Spleen (tissue), 11 donors: ENCODE results near the gene STX18. TPM values are rescaled to one million over a fixed set of nuclear protein-coding genes. Genes with fewer than 3 reads are reported as not detected.

Experiments
- DNase-seq: peaks from one replicate; pipeline ENCODE4 v3.0.0-alpha.2; 2020
- H3K27ac ChIP-seq, 8 donors: fragments of 200-600 bp; sonication (generic) in 7 of 8; 1 replicate in 4 of 8; 2 replicates in 4 of 8; pipeline versions ENCODE4 v1.5.0 to v1.8.0; 2016 to 2021; ENCODE audit warnings: inconsistent platforms in 4 of 8, mild to moderate bottlenecking in 4 of 8, moderate library complexity in 1 of 8
- H3K27me3 ChIP-seq, 7 donors: fragments of 200-600 bp; sonication (generic) in 6 of 7; replicated peaks in 1 of 7; 1 replicate in 4 of 7; 2 replicates in 3 of 7; pipeline versions ENCODE4 v1.5.0 to v1.8.0; 2016 to 2021; ENCODE audit warnings: inconsistent platforms in 3 of 7, mild to moderate bottlenecking in 1 of 7
- H3K36me3 ChIP-seq, 6 donors: fragments of 200-600 bp; sonication (generic) in 5 of 6; 1 replicate in 4 of 6; 2 replicates in 2 of 6; pipeline versions ENCODE4 v1.5.0 to v1.8.0; 2016 to 2021; ENCODE audit warnings: inconsistent platforms in 2 of 6
- H3K4me1 ChIP-seq, 6 donors: fragments of 200-600 bp; sonication (generic) in 5 of 6; 1 replicate in 3 of 6; 2 replicates in 3 of 6; pipeline versions ENCODE4 v1.5.0 to v1.8.0; 2016 to 2021; ENCODE audit warnings: inconsistent platforms in 3 of 6
- H3K4me3 ChIP-seq, 8 donors: fragments of 200-600 bp; sonication (generic) in 7 of 8; 1 replicate in 4 of 8; 2 replicates in 4 of 8; pipeline versions ENCODE4 v1.5.0 to v1.8.0; 2016 to 2021; ENCODE audit warnings: inconsistent platforms in 4 of 8, mild to moderate bottlenecking in 4 of 8, moderate library complexity in 2 of 8
- H3K9me3 ChIP-seq, 8 donors: fragments of 200-600 bp; sonication (generic) in 7 of 8; 1 replicate in 4 of 8; 2 replicates in 4 of 8; pipeline versions ENCODE4 v1.5.0 to v1.8.0; 2016 to 2021; ENCODE audit warnings: inconsistent platforms in 4 of 8
- CTCF ChIP-seq, 11 experiments: fragments of 200-600 bp in 7 of 11; fragments of 450-650 bp in 4 of 11; sonication (generic) in 4 of 11; IDR thresholded peaks in 8 of 11; conservative IDR thresholded peaks in 3 of 11; 1 replicate in 7 of 11; 2 replicates in 4 of 11; pipeline versions ENCODE4 v1.4.0 to v1.8.0; 2016 to 2021; ENCODE audit warnings: antibody characterized with exemption in 11 of 11, inconsistent platforms in 4 of 11, mild to moderate bottlenecking in 1 of 11
- POLR2A ChIP-seq, 3 donors: fragments of 450-650 bp; IDR thresholded peaks; one replicate each; pipeline ENCODE4 v1.5.1; 2017; ENCODE audit warnings: antibody characterized with exemption in 3 of 3, mild to moderate bottlenecking in 1 of 3
- POLR2AphosphoS5 ChIP-seq, 3 donors: sonication (generic); formaldehyde crosslinking; IDR thresholded peaks; one replicate each; pipeline ENCODE4 v1.5.1; 2017; ENCODE audit warnings: antibody characterized with exemption in 3 of 3
- WGBS, 5 donors: extraction: QIAGEN DNeasy Blood & Tissue Kit in 3 of 5; methylation state at CpG; one replicate each; pipeline versions ENCODE4 v1.1.5 to v1.1.7; 2013 to 2018; 5-methylcytosine and 5-hydroxymethylcytosine counted together
- intact Hi-C: fragments of 100-400 bp; cut with DNase I; formaldehyde crosslinking; loops from one replicate; pipeline ENCODE4 v1.15.0; 2023; ENCODE audit warnings: low total_unique reads
- polyA plus RNA-seq, 3 donors: library from polyadenylated mRNA; stranded (reverse); fragments of 200-250 nt; gene quantifications; one replicate each; pipeline ENCODE4 v1.2.1, GENCODE V29; 2013
- total RNA-seq, 7 donors: library from RNA; depleted of rRNA in 3 of 7; stranded (reverse); fragments of >200 nt in 3 of 7; fragmentation: NEBNext Ultra II Directional in 4 of 7; extraction: Animal tissue kit (Norgen Biotek cat#: 25700) in 4 of 7; gene quantifications; one replicate each; pipeline versions ENCODE4 v1.1.0 to v1.2.1, GENCODE V29; 2016 to 2021
- donor health status: healthy with polysubstance abuse.
- donor health status: DM: no; HTN: no; CAD: no; lungs with moderate emphysema.
- donor health status: DM: no; HTN: no; CAD: no.
- donor health status: Bipolar disorder and iron deficiency.
- donor health status: healthy.
- donor health status: DM: no; HTN: no; CAD: no.
- donor health status: DM: yes; HTN: yes; CAD: no.

The STX18 gene
- total and polyA plus RNA-seq, 10 donors: 19.0 to 45.8 (median 29.8) TPM

GRCh38 chr4:4377732-4378460, 164.0 kb downstream of the STX18 start:
- intact Hi-C loops: no loop called here
- TF ChIP-seq CTCF (IDR thresholded peaks at IDR 0.05 in 8 of 11, conservative IDR thresholded peaks at IDR 0.05 in 3 of 11) (no peak), POLR2A (IDR thresholded peaks at IDR 0.05) (no peak), POLR2AphosphoS5 (IDR thresholded peaks at IDR 0.05) (no peak)
- no peaks in the 10 kb centered on the region for H3K4me1 ChIP-seq
- H3K4me3 ChIP-seq: no peak overlapping the region
- peaks cover 0 to 11% (median 6%) of the 10 kb centered on the region in 8 donors for H3K9me3 ChIP-seq
- peaks cover 0 to 63% (median 0%) of the 10 kb centered on the region in 7 donors for H3K27me3 ChIP-seq
- H3K36me3 ChIP-seq: no peaks in the 10 kb centered on the region
- WGBS, 5 donors: 84 to 91% (median 88%) methylated on average over 23 of the region's 23 CpGs
- no peak for DNase-seq
- no peak overlapping the region for H3K27ac ChIP-seq

GRCh38 chr4:4377191-4377590, 164.7 kb downstream of the STX18 start:
- no peaks in the 10 kb centered on the region for H3K36me3 ChIP-seq
- peaks cover 0 to 63% (median 0%) of the 10 kb centered on the region in 7 donors for H3K27me3 ChIP-seq
- no peaks in the 10 kb centered on the region for H3K4me1 ChIP-seq
- no peak overlapping the region for H3K4me3 ChIP-seq
- WGBS, 5 donors: 83 to 93% (median 87%) methylated on average over 12 of the region's 12 CpGs
- intact Hi-C loops: no loop called here
- no peak for DNase-seq
- H3K27ac ChIP-seq: no peak overlapping the region
- TF ChIP-seq CTCF (IDR thresholded peaks at IDR 0.05 in 8 of 11, conservative IDR thresholded peaks at IDR 0.05 in 3 of 11): no peak
- no peak for TF ChIP-seq POLR2A (IDR thresholded peaks at IDR 0.05)
- no peak for TF ChIP-seq POLR2AphosphoS5 (IDR thresholded peaks at IDR 0.05)
- H3K9me3 ChIP-seq: peaks cover 0 to 11% (median 6%) of the 10 kb centered on the region in 8 donors

GRCh38 chr4:4376074-4376473, 165.8 kb downstream of the STX18 start:
- Histone ChIP-seq H3K4me1 (no peaks in the 10 kb centered on the region), H3K9me3 (peaks cover 0 to 11% (median 6%) of the 10 kb centered on the region in 8 donors), H3K4me3 (no peak overlapping the region), H3K27me3 (peaks cover 0 to 64% (median 0%) of the 10 kb centered on the region in 7 donors), H3K27ac (no peak overlapping the region), H3K36me3 (no peaks in the 10 kb centered on the region)
- no peak for TF ChIP-seq POLR2A (IDR thresholded peaks at IDR 0.05)
- TF ChIP-seq POLR2AphosphoS5 (IDR thresholded peaks at IDR 0.05): no peak
- TF ChIP-seq CTCF (IDR thresholded peaks at IDR 0.05 in 8 of 11, conservative IDR thresholded peaks at IDR 0.05 in 3 of 11): no peak
- no peak for DNase-seq
- intact Hi-C loops: no loop called here
- WGBS, 5 donors: 73 to 83% (median 76%) methylated on average over 4 of the region's 4 CpGs

GRCh38 chr4:4374388-4375098, 167.3 kb downstream of the STX18 start:
- H3K27ac ChIP-seq: no peak overlapping the region
- peaks cover 0 to 11% (median 6%) of the 10 kb centered on the region in 8 donors for H3K9me3 ChIP-seq
- no peak for TF ChIP-seq POLR2A (IDR thresholded peaks at IDR 0.05)
- TF ChIP-seq CTCF (IDR thresholded peaks at IDR 0.05 in 8 of 11, conservative IDR thresholded peaks at IDR 0.05 in 3 of 11): no peak
- no peak for TF ChIP-seq POLR2AphosphoS5 (IDR thresholded peaks at IDR 0.05)
- no peaks in the 10 kb centered on the region for H3K36me3 ChIP-seq
- no peak for DNase-seq
- H3K27me3 ChIP-seq: peaks cover 0 to 50% (median 0%) of the 10 kb centered on the region in 7 donors
- H3K4me3 ChIP-seq: no peak overlapping the region
- WGBS, 5 donors: 76 to 88% (median 77%) methylated on average over 6 of the region's 6 CpGs
- intact Hi-C loops: no loop called here
- no peaks in the 10 kb centered on the region for H3K4me1 ChIP-seq
